CD4-positive, alpha-beta T cell (primary cell): ENCODE results near the gene SCFD2. TPM values are rescaled to one million over a fixed set of nuclear protein-coding genes. Genes with fewer than 3 reads are reported as not detected.

Experiments
- ATAC-seq: fragments of 200-7000 bp; cut with Tn5 transposase; one replicate; pipeline ENCODE4 v1.10.0; 2022; ENCODE audit warnings: mild to moderate bottlenecking; ENCODE audit not compliant: poor library complexity
- CTCF ChIA-PET: fragments of 350-600 bp; sonication (Branson Sonifier 250); formaldehyde crosslinking; loops from one replicate; lab custom pipeline; 2021; ENCODE audit warnings: antibody characterized with exemption, inconsistent platforms; lab: Charles Lee
- POLR2A ChIA-PET: fragments of 350-600 bp; sonication (Branson Sonifier 250); formaldehyde crosslinking; loops from one replicate; lab custom pipeline; 2021; ENCODE audit warnings: antibody characterized with exemption, inconsistent platforms; lab: Charles Lee
- DNase-seq, 14 experiments: peaks; one replicate each; pipeline ENCODE4 v3.0.0-alpha.2; 2013 to 2020; ENCODE audit warnings: mixed read lengths in 2 of 14
- H3K27ac ChIP-seq, 2 donors: one replicate each; pipeline versions ENCODE4 v1.5.1 to v1.7.0; 2013; ENCODE audit warnings: low read length in 2 of 2, low read depth in 1 of 2, mild to moderate bottlenecking in 1 of 2
- H3K27me3 ChIP-seq, 2 experiments: 1 replicate in 1 of 2; 2 replicates in 1 of 2; pipeline versions ENCODE4 v1.6.1 to v1.7.0; 2013; ENCODE audit warnings: low read length in 2 of 2, control low read depth in 1 of 2, mild to moderate bottlenecking in 1 of 2, moderate library complexity in 1 of 2; ENCODE audit not compliant: insufficient read depth in 2 of 2, control insufficient read depth in 1 of 2
- H3K36me3 ChIP-seq: one replicate; pipeline ENCODE4 v1.6.1; 2013; ENCODE audit warnings: low read length, control low read depth; ENCODE audit not compliant: insufficient read depth
- H3K4me1 ChIP-seq: one replicate; pipeline ENCODE4 v1.6.1; 2013; ENCODE audit warnings: low read length, control low read depth; ENCODE audit not compliant: insufficient read depth
- H3K4me3 ChIP-seq: one replicate; pipeline ENCODE4 v1.5.1; 2013; ENCODE audit warnings: mild to moderate bottlenecking, low read length, moderate library complexity
- H3K9me3 ChIP-seq, 2 experiments: 1 replicate in 1 of 2; 2 replicates in 1 of 2; pipeline versions ENCODE4 v1.6.1 to v1.7.0; 2013; ENCODE audit warnings: low read length in 2 of 2, mild to moderate bottlenecking in 2 of 2, control low read depth in 1 of 2, moderate library complexity in 1 of 2; ENCODE audit not compliant: control insufficient read depth in 1 of 2, insufficient read depth in 1 of 2
- H3K27ac Mint-ChIP-seq: one replicate; pipeline ENCODE4 v1.8.0; 2020; ENCODE audit warnings: mixed read lengths
- H3K27me3 Mint-ChIP-seq: one replicate; pipeline ENCODE4 v1.8.0; 2021; ENCODE audit warnings: mixed read lengths
- H3K36me3 Mint-ChIP-seq: one replicate; pipeline ENCODE4 v1.8.0; 2021; ENCODE audit warnings: low read depth, mixed read lengths
- H3K4me1 Mint-ChIP-seq: one replicate; pipeline ENCODE4 v1.8.0; 2021; ENCODE audit warnings: low read depth, mixed read lengths
- H3K4me3 Mint-ChIP-seq: one replicate; pipeline ENCODE4 v1.8.0; 2020; ENCODE audit warnings: mild to moderate bottlenecking, mixed read lengths
- H3K9me3 Mint-ChIP-seq: one replicate; pipeline ENCODE4 v1.8.0; 2020; ENCODE audit warnings: mixed read lengths
- intact Hi-C, 2 experiments: fragments of 100-400 bp; cut with DNase I in 1 of 2; cut with micrococcal nuclease in 1 of 2; formaldehyde crosslinking; loops; one replicate each; pipeline versions ENCODE4 v1.15.1 to v1.9.0; 2023 to 2025; cut with DNase I, micrococcal nuclease
- total RNA-seq, 174 experiments: library from RNA in 2 of 174; stranded (reverse) in 2 of 174; gene quantifications; one replicate each; pipeline ENCODE4 v1.2.3 and lab custom pipeline; 2021 to 2026
- TF ChIP-seq, protein P1 (sequence below): fragments of 200-600 bp; IDR thresholded peaks from one replicate; pipeline ENCODE4 v1.8.0; 2022; ENCODE audit warnings: antibody characterized with exemption, mild to moderate bottlenecking

Gene SCFD2
- total RNA-seq, 2 experiments from 2014 or later = 15.4 to 17.6 TPM

DNA sequence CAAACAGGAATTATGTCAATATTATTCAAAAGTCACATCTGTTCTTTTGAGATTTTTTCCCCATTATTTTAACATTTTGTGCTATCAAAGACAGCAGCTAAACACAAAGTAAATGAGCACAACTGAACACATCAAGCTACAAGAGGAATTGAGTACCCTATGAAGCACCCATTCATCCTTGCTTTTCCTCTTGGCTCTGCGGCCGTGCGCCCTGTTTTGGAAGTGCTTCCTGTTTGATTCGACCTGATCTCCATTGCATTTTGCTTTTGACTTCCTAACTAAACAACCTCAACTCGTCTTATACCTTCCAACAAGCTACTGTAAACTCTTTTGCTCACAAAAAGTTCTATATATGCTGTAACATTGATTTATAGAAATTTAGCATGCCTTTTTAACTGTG is 85.0 kb downstream of the SCFD2 start:
- no peak overlapping the region for H3K4me3 ChIP-seq
- peaks cover 55% of the 10 kb centered on the region for H3K36me3 Mint-ChIP-seq
- H3K4me1 Mint-ChIP-seq = no peaks in the 10 kb centered on the region
- peaks cover 4% of the 10 kb centered on the region for H3K9me3 Mint-ChIP-seq
- CTCF ChIA-PET = no interaction called here
- no peak overlapping the region for H3K27ac Mint-ChIP-seq
- peaks cover 0 to 10% of the 10 kb centered on the region in 2 experiments for H3K9me3 ChIP-seq
- TF ChIP-seq, protein P1, sequence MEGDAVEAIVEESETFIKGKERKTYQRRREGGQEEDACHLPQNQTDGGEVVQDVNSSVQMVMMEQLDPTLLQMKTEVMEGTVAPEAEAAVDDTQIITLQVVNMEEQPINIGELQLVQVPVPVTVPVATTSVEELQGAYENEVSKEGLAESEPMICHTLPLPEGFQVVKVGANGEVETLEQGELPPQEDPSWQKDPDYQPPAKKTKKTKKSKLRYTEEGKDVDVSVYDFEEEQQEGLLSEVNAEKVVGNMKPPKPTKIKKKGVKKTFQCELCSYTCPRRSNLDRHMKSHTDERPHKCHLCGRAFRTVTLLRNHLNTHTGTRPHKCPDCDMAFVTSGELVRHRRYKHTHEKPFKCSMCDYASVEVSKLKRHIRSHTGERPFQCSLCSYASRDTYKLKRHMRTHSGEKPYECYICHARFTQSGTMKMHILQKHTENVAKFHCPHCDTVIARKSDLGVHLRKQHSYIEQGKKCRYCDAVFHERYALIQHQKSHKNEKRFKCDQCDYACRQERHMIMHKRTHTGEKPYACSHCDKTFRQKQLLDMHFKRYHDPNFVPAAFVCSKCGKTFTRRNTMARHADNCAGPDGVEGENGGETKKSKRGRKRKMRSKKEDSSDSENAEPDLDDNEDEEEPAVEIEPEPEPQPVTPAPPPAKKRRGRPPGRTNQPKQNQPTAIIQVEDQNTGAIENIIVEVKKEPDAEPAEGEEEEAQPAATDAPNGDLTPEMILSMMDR = no peak
- H3K36me3 ChIP-seq = no peaks in the 10 kb centered on the region
- H3K4me3 Mint-ChIP-seq = no peak overlapping the region
- intact Hi-C loops = no loop called here
- DNase-seq = no peak
- ATAC-seq = no peak
- no peak overlapping the region for H3K27ac ChIP-seq
- H3K4me1 ChIP-seq = no peaks in the 10 kb centered on the region
- POLR2A ChIA-PET = no interaction called here
- H3K27me3 Mint-ChIP-seq = no peaks in the 10 kb centered on the region
- H3K27me3 ChIP-seq = no peaks in the 10 kb centered on the region

DNA sequence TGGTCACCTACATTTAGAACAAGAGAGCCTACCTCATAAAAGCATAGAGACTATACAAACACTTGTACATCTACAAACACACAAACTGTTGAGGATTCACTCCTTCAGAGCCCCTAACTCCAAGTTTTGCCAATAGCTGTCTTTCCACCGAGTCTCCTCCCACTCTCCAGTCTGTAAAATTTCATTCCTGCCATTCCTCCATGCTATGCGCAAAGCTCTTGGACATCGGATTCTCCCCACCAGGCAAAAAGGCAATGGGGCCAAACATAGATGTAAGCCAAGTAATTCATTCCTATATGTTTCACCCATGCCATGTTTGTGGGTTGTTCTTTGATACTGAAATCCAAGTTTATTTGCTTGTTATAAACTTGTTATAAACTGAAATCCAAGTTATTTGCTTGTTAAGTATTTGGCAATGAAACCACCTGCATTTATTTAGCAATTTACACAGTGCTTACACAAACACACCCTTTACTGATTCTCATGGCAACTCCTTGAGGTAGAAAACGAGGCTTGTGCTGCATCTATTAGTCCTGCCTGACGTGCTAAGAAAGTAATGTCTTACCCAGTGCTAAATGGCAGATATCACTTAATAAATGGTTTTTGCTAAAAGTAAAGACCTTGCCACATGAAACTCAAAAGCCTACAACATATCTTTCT is 91.1 kb downstream of the SCFD2 start:
- POLR2A ChIA-PET = no interaction called here
- no peak overlapping the region for H3K4me3 ChIP-seq
- TF ChIP-seq, protein P1 = no peak
- Mint-ChIP-seq H3K9me3 (no peaks in the 10 kb centered on the region), H3K4me1 (no peaks in the 10 kb centered on the region), H3K27ac (no peak overlapping the region), H3K4me3 (no peak overlapping the region), H3K27me3 (no peaks in the 10 kb centered on the region), H3K36me3 (peaks cover 71% of the 10 kb centered on the region)
- peaks cover 0 to 6% of the 10 kb centered on the region in 2 experiments for H3K9me3 ChIP-seq
- no peaks in the 10 kb centered on the region for H3K27me3 ChIP-seq
- no peaks in the 10 kb centered on the region for H3K4me1 ChIP-seq
- ATAC-seq = no peak
- H3K27ac ChIP-seq = no peak overlapping the region
- DNase-seq = no peak
- no peaks in the 10 kb centered on the region for H3K36me3 ChIP-seq
- intact Hi-C loops = no loop called here
- CTCF ChIA-PET = no interaction called here

DNA sequence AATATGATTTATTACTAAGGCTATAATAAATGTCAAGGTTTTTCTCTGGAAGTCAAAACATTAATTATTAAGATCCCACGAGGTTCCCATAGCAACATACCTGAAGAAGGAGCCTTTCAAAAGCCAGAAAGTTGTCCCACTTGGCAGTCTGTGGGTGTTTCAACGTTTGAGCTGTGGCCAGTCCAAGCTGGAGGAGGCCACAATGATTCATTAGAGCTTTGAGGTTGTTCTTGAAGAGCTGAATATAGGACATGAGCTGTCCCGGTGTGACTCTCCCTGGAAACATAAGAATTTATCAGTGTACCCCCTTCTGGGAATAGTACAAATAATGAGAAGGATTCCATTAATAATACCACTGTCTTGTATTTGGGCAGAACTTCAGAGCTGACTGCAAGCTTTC is 92.1 kb downstream of the SCFD2 start:
- Mint-ChIP-seq H3K27ac (no peak overlapping the region), H3K4me3 (no peak overlapping the region), H3K36me3 (peaks cover 67% of the 10 kb centered on the region)

More for the DNA sequence above, 92.1 kb downstream of the SCFD2 start:
- Histone ChIP-seq H3K27me3 (no peaks in the 10 kb centered on the region), H3K9me3 (peaks cover 0 to 6% of the 10 kb centered on the region in 2 experiments), H3K4me3 (no peak overlapping the region), H3K4me1 (no peaks in the 10 kb centered on the region), H3K36me3 (no peaks in the 10 kb centered on the region), H3K27ac (no peak overlapping the region)
- DNase-seq = no peak
- Mint-ChIP-seq H3K9me3 (no peaks in the 10 kb centered on the region), H3K27me3 (no peaks in the 10 kb centered on the region), H3K4me1 (no peaks in the 10 kb centered on the region)
- no peak for ATAC-seq
- TF ChIP-seq, protein P1 = no peak
- POLR2A ChIA-PET = no interaction called here
- CTCF ChIA-PET = no interaction called here
- intact Hi-C loops = no loop called here
